PFSK-1 (cell line): ENCODE results near the gene RND3.

Source experiments
- FOXP2 ChIP-seq: optimal IDR thresholded peaks from 2 replicates; pipeline ENCODE3; 2011; ENCODE audit warnings: borderline replicate concordance, control low read depth, inconsistent platforms; ENCODE audit not compliant: insufficient read depth; ENCODE audit errors: extremely low read length, extremely low read depth
- POLR2AphosphoS5 ChIP-seq: IDR thresholded peaks from 2 replicates; pipeline ENCODE4 v1.6.1; 2012; ENCODE audit warnings: low read depth, mild to moderate bottlenecking, control low read depth, low read length, moderate library complexity
- SIN3A ChIP-seq: IDR thresholded peaks from 2 replicates; pipeline ENCODE4 v1.6.1; 2012; ENCODE audit warnings: mild to moderate bottlenecking, low read length, moderate library complexity, borderline replicate concordance; ENCODE audit not compliant: insufficient read depth
- TAF1 ChIP-seq: IDR thresholded peaks from 2 replicates; pipeline ENCODE4 v1.6.1; 2012; ENCODE audit warnings: low read length, control low read depth, borderline replicate concordance; ENCODE audit not compliant: insufficient read depth
- TF ChIP-seq, protein P1 (sequence below), 2 experiments: IDR thresholded peaks; 2 replicates each; pipeline versions ENCODE4 v1.6.1 to v1.8.0; 2011 to 2012; ENCODE audit warnings: low read depth in 2 of 2, low read length in 2 of 2, control low read depth in 1 of 2, inconsistent platforms in 1 of 2, mild to moderate bottlenecking in 1 of 2, moderate library complexity in 1 of 2; ENCODE audit not compliant: insufficient read depth in 1 of 2

The RND3 gene

DNA sequence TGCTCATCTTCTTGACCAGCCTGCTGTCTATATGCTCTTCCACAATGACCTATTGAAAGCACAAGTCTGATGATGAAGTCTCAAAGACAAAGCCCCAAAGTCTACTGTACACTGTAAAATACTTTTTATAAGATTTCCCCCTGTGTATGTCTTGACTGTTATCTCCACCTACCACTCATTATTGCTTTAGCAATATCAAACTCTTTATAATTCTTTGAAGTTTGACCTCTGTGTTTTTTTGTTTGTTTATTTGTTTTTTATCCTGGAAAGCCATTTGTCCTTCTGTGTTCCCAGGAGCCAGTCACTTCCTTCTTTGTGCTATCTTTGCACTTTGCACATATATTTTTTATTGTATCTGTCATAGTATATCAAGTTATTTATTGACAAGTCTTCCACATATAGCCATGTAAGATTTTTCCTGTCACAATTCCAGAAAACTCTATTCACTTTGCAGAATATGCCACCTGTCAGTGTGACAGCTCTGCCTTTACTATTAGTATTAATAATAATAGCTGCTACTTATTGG is 66.3 kb downstream of the RND3 start:
- TF ChIP-seq SIN3A (no peak), POLR2AphosphoS5 (no peak), TAF1 (no peak), FOXP2 (no peak)
- TF ChIP-seq, protein P1, sequence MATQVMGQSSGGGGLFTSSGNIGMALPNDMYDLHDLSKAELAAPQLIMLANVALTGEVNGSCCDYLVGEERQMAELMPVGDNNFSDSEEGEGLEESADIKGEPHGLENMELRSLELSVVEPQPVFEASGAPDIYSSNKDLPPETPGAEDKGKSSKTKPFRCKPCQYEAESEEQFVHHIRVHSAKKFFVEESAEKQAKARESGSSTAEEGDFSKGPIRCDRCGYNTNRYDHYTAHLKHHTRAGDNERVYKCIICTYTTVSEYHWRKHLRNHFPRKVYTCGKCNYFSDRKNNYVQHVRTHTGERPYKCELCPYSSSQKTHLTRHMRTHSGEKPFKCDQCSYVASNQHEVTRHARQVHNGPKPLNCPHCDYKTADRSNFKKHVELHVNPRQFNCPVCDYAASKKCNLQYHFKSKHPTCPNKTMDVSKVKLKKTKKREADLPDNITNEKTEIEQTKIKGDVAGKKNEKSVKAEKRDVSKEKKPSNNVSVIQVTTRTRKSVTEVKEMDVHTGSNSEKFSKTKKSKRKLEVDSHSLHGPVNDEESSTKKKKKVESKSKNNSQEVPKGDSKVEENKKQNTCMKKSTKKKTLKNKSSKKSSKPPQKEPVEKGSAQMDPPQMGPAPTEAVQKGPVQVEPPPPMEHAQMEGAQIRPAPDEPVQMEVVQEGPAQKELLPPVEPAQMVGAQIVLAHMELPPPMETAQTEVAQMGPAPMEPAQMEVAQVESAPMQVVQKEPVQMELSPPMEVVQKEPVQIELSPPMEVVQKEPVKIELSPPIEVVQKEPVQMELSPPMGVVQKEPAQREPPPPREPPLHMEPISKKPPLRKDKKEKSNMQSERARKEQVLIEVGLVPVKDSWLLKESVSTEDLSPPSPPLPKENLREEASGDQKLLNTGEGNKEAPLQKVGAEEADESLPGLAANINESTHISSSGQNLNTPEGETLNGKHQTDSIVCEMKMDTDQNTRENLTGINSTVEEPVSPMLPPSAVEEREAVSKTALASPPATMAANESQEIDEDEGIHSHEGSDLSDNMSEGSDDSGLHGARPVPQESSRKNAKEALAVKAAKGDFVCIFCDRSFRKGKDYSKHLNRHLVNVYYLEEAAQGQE (IDR thresholded peaks at IDR 0.05; ENCODE audit: insufficient read depth in 1 of 2, low read depth in 2 of 2, low read length in 2 of 2) = no peak

DNA sequence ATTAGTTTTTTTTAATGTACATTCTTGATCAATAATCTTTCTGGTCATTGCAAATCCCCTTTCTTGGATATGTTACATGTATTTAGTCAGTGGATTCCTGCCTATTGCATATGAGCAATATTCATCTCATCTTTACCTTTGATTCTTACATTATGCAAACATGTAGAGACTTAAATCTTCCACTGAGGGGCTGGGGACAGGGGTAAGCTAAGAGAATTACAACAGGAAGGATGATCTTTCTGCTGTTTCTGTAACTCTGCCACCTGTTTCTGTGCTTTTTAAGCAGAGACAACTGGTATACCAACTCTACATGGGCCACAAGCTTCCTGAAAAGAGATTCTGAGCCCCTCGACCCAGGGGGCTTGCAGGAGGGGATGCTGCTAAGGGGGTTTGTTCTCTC is 68.6 kb downstream of the RND3 start:
- no peak for TF ChIP-seq FOXP2
- no peak for TF ChIP-seq POLR2AphosphoS5
- no peak for TF ChIP-seq TAF1
- TF ChIP-seq, protein P1 (IDR thresholded peaks at IDR 0.05; ENCODE audit: insufficient read depth in 1 of 2, low read depth in 2 of 2, low read length in 2 of 2) = no peak
- TF ChIP-seq SIN3A = no peak
